ENCODE results near the gene KCNQ4.

Gene KCNQ4

DNA sequence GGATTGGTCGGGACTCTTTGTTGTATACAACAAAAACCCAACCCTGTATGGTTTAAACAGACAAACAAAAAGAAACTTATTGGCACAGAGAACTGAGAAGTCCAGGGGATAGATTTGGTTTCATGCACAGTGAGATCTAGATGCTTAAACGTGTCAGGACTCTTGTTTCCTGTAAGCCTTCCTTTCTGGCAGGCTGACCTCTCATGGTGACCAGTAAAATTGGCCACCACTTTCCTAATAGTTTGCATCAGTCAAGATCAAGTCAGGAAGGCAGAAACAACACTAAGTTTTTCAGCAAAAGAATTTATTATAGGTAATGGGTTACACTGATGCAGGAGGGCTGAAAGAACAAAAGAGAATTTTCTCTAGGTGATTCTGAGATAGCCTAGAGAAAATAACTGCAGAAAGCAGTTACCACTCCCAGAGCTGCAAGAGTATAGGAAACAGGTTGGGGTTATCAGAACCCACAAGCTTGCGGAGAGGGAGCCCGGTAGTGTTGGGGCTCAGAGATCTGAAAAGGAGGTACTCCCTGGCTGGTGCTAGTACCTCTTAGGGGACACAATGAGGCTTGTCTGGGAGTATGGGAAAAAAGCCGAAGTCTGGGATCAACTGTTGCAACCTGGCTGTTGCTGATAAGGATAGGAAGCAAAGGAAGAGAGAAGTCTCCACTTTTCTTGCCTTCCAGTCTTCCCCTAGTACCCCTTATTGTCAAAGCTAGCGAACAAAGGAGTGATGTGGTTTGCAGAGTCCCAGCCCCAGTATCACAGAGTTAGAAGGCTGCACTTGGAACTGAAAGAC is 57.1 kb downstream of the KCNQ4 start:
- DNase-seq (ENCODE audit: low read depth in 2 of 2): no peak

GRCh38 chr1:40841602-40842001 is 58.0 kb downstream of the KCNQ4 start:
- no peak for DNase-seq (ENCODE audit: low read depth in 2 of 2)

GRCh38 chr1:40842207-40842606 is 58.6 kb downstream of the KCNQ4 start:
- DNase-seq (ENCODE audit: low read depth in 2 of 2): no peak

DNA sequence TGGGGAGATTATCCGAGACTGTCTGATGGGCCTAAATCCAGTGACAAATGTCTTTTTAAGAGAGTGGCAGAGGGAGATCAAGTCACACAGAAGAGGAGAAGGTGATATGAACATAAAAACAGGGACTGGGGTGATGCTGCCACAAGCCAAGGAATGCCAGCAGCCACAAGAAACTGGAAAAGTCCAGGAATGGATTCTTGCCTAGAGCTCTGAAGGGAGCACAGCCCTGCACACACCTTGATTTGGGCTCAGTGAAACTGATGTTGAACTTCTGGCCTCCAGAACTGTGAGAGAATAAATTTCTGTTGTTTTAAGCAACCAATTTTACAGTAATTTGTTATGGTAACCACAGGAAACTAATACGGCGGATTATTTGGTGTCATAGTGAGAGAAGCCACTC is 59.1 kb downstream of the KCNQ4 start:
- DNase-seq (ENCODE audit: low read depth in 2 of 2): no peak

DNA sequence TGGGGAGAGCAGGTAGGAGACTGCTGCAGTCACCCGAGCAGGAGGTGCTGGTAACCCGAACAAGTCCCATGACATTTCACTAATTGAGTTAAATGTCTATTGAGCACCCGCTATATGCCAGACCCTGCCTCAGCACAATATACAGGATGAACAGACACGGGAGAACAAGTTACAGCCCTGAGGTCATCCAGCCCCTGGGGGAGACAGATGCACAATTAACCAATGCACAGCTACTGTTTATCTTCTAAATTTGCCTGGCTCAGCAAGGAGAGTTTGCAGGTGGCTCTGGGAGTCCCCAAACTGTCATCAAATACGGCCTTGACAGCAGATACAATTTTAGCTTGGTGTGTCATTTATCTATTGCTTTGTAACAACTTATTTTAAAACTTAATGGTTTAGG is 60.5 kb downstream of the KCNQ4 start:
- DNase-seq (ENCODE audit: low read depth in 2 of 2): no peak

- DNase-seq (ENCODE audit: low read depth in 2 of 2): no peak
These were observed 61.6 kb downstream of the KCNQ4 start for GRCh38 chr1:40844887-40845878.

DNA sequence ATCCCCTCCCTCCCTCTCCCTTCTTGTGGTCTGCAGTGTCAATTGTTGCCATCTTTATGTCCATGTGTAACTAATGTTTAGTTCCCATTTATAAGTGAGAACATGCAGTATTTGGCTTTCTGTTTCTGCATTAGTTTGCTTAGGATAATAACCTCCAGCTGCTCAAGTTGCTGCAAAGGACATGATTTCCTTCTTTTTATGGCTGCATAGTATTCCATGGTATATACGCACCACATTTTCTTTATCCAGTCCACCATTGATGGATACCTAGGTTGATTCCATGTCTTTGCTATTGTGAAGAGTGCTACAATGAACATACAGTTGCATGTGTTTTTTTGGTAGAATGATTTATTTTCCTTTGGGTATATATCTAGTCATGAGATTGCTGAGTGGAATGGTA is 62.3 kb downstream of the KCNQ4 start:
- no peak for DNase-seq (ENCODE audit: low read depth in 2 of 2)

DNA sequence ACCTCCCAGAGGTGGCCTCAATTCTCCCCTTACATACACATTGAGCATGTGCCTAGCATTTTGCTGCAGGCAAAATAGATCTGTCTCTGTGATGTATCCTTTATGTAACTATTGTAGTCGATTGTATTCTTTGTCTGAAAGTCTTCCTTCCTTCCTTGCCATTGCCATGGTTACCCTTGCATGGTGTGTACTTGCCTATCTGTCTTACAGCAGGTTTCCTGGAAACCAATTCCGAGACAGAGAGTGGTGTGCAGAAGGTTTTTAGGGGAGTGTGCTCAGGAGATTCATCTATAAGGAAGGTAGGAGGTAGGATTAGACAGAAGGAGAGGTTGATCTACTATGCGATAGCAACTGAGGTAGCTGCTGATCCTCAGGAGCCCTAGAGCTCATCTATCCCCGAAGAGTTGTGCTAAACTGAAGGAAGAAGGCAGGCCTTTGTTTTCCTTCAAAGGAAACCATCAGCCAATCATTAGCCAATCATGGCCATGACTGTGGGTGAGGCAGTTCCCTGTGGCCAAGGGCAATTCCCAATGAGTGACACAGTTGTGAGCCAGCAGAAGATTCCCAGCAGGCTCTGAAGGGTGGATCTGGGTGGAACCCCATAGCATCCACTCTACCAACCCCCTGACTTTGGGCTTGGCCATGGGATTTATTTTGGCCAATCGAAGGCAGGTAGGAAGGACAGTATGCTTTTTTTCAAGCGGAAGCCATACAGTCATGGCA is 63.6 kb downstream of the KCNQ4 start:
- DNase-seq (ENCODE audit: low read depth in 2 of 2): no peak

DNA sequence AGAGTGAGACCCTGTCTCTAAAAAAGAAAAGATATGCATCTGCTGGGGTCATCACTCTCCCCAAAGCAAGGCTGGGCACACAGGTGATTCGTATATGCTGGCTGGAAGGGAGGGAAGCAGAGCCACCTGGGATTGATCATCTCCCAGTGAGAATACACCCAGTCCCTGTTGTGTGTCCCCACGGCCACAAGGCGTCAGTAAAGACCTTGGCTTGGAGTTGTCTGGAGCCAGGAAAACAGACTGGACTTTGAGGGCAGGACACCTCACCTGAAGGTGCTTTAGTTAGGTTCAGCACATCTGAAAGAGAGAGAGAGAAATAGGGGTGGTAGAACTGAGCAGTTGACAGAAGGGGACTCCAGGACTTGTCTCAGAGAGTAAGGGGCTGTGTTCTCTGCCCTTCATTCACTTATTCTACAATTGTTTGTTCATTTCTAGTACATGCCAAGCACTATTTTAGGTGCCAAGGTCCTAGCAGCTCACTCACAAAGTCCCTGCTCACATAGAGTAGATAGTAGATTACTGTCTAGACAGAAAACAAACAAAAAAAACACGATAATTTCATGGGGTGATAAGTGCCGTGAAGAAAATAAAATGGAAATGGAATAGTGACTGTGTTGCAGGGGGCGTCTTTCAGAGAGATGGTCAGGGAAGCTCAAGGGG is 65.1 kb downstream of the KCNQ4 start:
- no peak for DNase-seq (ENCODE audit: low read depth in 2 of 2)

DNA sequence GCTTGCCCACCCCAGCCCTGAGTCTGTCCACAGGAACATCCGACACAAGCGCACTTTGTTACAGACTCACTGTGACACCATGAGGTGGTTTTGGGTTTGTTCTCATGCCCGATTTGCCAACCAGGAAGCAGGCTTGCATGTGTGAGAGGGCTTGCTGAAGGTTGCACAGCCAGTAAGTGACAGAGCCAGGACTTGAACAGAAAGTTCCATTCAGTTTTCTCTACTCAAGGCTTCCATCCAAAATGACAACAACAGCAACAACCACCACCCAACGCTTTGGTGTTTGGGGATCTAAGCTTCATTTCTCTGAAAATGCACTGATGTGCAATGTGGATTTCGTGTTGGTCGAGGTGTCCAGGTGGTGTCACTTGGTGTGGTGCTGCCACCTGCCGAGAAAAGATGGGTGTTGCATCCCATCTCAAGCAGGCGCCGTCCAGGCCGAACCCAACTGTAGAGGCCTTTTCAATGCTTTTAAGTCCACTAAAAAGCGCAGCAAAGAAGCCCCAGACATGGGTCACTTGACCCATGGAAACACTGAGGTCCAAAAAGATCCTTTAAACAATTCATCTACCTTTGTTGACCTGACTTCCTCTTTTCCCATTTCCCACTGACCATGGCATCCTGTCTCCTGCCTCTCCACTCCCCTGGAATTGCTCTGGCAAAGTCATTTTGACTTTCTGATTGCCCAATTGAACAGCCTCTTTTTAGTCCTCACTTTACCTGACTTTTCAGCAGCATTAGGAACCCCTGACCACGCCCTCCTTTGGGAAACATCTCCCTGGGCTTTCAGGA is 66.4 kb downstream of the KCNQ4 start:
- peak; percentile 57 to 58 for DNase-seq (ENCODE audit: low read depth in 2 of 2)

- DNase-seq (ENCODE audit: low read depth in 2 of 2): no peak
These were observed 68.1 kb downstream of the KCNQ4 start for GRCh38 chr1:40851643-40852042.

DNA sequence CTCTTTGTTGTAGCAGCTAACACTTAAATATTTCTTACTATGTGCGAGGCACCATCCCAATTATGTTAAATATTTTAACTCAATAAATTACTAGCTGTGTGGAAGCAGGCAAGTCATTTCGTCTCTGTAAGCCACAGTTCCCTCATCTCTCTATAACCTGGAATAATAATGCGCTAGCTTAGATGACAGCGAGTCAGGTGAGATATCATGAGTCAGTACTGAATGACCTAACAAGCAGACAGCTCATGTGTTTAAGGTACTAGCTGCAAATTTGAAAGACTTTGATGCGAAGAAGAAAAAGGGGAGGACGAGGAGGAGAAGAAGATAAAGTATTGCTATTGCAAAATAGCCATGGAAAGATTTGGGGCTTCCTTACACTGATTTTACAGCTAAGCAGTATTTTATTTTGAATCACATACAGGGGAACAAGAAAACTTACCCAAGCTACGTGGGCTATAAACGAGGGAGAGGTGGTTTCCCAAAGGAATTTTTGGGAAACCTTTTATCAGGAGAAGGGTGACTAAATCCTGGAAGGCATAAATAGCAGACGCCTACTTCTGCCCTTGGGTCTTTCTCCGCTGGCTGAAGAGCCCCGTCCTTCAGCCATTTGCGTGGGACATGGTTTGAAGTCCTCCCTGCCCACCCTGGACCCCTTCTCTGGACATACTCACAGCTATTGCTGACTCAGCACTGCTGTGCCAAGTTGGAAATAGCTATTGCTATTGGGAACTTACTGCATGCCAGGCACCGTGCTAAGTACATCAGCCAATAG is 69.7 kb downstream of the KCNQ4 start:
- DNase-seq (ENCODE audit: low read depth in 2 of 2): no peak

GRCh38 chr1:40853885-40854170 is 70.2 kb downstream of the KCNQ4 start:
- no peak for DNase-seq (ENCODE audit: low read depth in 2 of 2)

GRCh38 chr1:40855513-40855912 is 71.9 kb downstream of the KCNQ4 start:
- DNase-seq (ENCODE audit: low read depth in 2 of 2): no peak

- DNase-seq (ENCODE audit: low read depth in 2 of 2): no peak
These were observed 72.5 kb downstream of the KCNQ4 start for GRCh38 chr1:40856116-40856515.

DNA sequence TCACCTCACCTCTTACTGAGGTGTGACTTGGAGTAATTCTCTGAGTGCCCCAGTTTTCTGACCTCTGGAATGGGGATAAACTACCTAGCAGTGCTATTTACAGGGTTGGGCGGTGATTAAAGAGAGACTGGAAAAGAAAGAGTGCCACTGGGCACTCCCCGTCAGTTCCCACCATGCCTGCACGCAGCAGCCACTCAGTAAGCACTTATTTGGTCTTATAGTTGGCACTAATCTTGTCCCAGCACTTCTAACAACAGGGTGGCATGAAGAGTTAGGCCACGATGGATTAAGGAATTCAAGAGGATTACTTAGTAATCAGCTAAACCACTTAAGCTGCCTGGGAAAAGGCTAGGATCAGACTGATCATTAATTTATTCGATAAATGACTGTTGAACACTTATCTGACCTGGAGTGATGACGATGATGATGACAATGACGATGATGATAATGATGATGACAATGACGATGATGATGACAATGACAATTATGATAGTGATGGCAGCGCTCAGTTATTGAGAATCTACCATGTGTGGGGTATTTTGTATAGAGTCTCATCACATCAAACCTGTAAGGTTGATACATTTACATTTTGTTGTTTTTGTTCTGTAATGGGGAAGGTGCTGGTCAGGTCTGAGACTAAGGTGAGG is 73.2 kb downstream of the KCNQ4 start:
- DNase-seq (ENCODE audit: low read depth in 2 of 2): no peak

- no peak for DNase-seq (ENCODE audit: low read depth in 2 of 2)
These were observed 74.2 kb downstream of the KCNQ4 start for GRCh38 chr1:40857737-40858136.

DNA sequence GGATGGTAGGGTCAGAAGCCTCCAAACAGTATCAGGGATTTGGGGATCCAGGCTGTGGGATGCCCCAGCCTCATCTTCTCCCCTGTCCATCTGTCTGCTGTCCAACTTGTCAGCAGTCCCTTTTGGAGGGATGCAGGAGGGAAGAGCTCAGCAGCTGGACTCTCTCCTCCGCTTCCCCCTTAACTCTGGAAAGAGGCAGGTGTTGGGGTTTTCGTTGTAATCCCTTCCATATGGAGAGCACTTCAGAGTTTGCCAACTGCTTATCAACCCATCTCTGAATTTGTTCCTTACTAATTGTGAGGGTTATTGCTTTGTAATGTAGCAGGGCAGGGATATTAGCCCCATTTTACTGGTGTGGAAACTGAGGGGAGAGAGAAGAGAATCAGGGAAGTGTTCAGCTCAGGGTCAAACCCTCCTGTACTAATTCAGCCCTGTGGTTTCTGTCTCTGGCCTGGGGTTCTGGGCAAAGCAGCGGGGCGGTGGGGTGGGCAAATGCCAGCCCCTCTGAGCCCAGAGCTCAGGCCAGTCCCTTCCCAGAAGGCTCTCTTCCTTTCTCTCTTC is 75.3 kb downstream of the KCNQ4 start:
- DNase-seq (ENCODE audit: low read depth in 2 of 2): no peak

DNA sequence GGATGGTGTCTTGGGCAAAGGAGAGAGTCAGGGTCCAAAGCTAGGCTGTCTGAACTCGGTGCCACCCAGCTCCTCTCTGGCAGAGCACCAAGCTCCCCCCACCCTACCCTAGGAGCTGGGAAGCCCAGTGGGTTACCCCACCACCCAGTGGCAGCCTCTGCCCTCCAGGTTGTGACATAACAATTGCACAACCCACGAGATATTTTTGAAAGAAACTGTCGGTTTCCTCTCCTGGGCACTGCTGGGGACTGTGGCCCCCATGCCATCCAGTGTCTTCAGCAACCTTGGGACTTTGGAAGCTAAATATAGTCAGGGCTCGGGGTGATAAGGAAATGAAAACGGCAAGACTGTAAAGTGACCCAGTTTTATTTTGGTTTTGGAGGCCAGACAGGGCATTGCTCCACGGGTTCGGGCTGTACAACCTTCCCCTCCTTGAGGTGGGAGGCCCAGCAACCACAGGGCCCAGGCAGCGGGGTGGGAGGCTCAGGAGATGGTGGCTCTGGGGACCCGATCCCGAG is 77.2 kb downstream of the KCNQ4 start:
- DNase-seq (ENCODE audit: low read depth in 2 of 2): no peak

Measured in stimulated activated CD8-positive, alpha-beta memory T cell treated with anti-CD3 and anti-CD28 coated beads, Interleukin-15, amount 100 ng/mL, for 48 hours (primary cell).